Neural progenitor cell (in vitro differentiated cells): ENCODE data around the gene ERBB4. TPM values are rescaled to one million over a fixed set of nuclear protein-coding genes. Genes with fewer than 3 reads are reported as not detected.

Source experiments
- DNase-seq: peaks from one replicate; pipeline ENCODE4 v3.0.0-alpha.2; 2016; ENCODE audit warnings: low spot score
- H2AFZ ChIP-seq: fragments of 200-600 bp; sonication (generic); replicated peaks from 2 replicates; pipeline ENCODE4 v1.6.1; 2016; ENCODE audit warnings: antibody characterized with exemption
- H3F3A ChIP-seq: fragments of 200-600 bp; sonication (generic); 2 replicates; pipeline ENCODE4 v1.6.1; 2016; ENCODE audit warnings: antibody characterized with exemption, low read depth
- H3K27ac ChIP-seq: fragments of 200-600 bp; sonication (generic); 2 replicates; pipeline ENCODE4 v1.5.1; 2016; ENCODE audit warnings: mild to moderate bottlenecking
- H3K27me3 ChIP-seq: fragments of 200-600 bp; sonication (generic); 2 replicates; pipeline ENCODE4 v1.6.1; 2016; ENCODE audit warnings: mild to moderate bottlenecking, moderate library complexity
- H3K36me3 ChIP-seq: fragments of 200-600 bp; sonication (generic); 2 replicates; pipeline ENCODE4 v1.5.1; 2016
- H3K4me1 ChIP-seq: fragments of 200-600 bp; sonication (generic); 2 replicates; pipeline ENCODE4 v1.6.1; 2016; ENCODE audit warnings: mixed run types
- H3K4me2 ChIP-seq: fragments of 200-600 bp; sonication (generic); 2 replicates; pipeline ENCODE4 v1.6.1; 2016
- H3K4me3 ChIP-seq: fragments of 200-600 bp; sonication (generic); 2 replicates; pipeline ENCODE4 v1.5.1; 2016
- H3K79me2 ChIP-seq: fragments of 200-600 bp; sonication (generic); 2 replicates; pipeline ENCODE4 v1.6.1; 2016; ENCODE audit warnings: low read depth
- H3K9ac ChIP-seq: fragments of 200-600 bp; sonication (generic); 2 replicates; pipeline ENCODE4 v1.6.1; 2016
- H3K9me3 ChIP-seq: fragments of 200-600 bp; sonication (generic); 2 replicates; pipeline ENCODE4 v1.5.1; 2016; ENCODE audit warnings: low read depth
- H4K20me1 ChIP-seq: fragments of 200-600 bp; sonication (generic); 2 replicates; pipeline ENCODE4 v1.6.1; 2016; ENCODE audit warnings: low read depth
- H3K27ac Mint-ChIP-seq: 3 replicates; pipeline ENCODE4 v1.8.0; 2021; ENCODE audit warnings: mixed read lengths
- H3K27me3 Mint-ChIP-seq: 2 replicates; pipeline ENCODE4 v1.8.0; 2022; ENCODE audit warnings: low read depth, mild to moderate bottlenecking, inconsistent platforms, moderate library complexity, mixed read lengths; ENCODE audit not compliant: insufficient read depth
- H3K36me3 Mint-ChIP-seq: 3 replicates; pipeline ENCODE4 v1.8.0; 2021; ENCODE audit warnings: mixed read lengths
- H3K4me1 Mint-ChIP-seq: 3 replicates; pipeline ENCODE4 v1.8.0; 2021; ENCODE audit warnings: mixed read lengths
- H3K4me3 Mint-ChIP-seq: 3 replicates; pipeline ENCODE4 v1.8.0; 2021; ENCODE audit warnings: mild to moderate bottlenecking, moderate library complexity, mixed read lengths
- H3K9me3 Mint-ChIP-seq: 3 replicates; pipeline ENCODE4 v1.8.0; 2020; ENCODE audit warnings: mixed read lengths
- EZH2 ChIP-seq: fragments of 200-600 bp; sonication (generic); IDR thresholded peaks from 2 replicates; pipeline ENCODE4 v1.6.1; 2017; ENCODE audit warnings: antibody characterized with exemption, mild to moderate bottlenecking, moderate library complexity
- EZH2phosphoT487 ChIP-seq: fragments of 200-600 bp; sonication (generic); IDR thresholded peaks from 2 replicates; pipeline ENCODE4 v1.6.1; 2017; ENCODE audit warnings: antibody characterized with exemption
- total RNA-seq: library from RNA; depleted of rRNA; stranded (reverse); fragments of >200 nt; gene quantifications from 2 replicates; pipeline ENCODE4 v1.2.3, GENCODE V29; 2015; ENCODE audit warnings: low replicate concordance
- TF ChIP-seq, protein P1 (sequence below): fragments of 200-600 bp; sonication (generic); IDR thresholded peaks from 2 replicates; pipeline ENCODE4 v1.5.1; 2017; ENCODE audit warnings: antibody characterized with exemption, mild to moderate bottlenecking

The ERBB4 gene
- total RNA-seq, 1 donor from 2014 or later = 1.5 TPM

DNA sequence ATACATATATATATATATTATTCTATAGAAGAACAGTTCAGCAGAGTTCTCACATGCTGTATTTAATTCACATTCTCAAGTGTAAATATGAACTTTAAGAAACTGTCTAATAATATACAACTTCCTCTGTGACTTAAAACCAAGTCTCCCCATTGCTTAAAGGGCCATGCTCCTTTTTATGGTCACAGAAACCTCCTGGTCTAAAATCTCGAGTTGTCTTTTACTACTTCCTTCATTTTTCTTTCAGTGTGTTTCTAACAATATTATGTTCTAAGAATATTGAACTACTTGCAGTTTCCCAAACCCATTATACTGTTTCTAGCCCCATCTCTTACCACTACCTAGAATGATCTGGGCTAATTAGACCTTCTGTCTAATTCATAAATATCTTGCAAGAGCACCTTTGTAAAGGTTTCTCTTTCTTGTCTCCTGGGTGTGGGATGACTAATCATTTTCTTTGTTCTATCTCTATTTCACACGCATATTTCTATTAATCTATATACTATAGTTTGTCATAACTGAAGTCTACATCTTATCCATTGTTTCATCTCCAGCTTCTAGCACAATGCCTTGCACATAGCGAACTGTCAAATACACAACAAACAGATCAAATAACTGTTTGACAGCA is 48.8 kb downstream of the ERBB4 start:
- H3F3A ChIP-seq = no peaks in the 10 kb centered on the region
- H3K79me2 ChIP-seq = no peaks in the 10 kb centered on the region
- H2AFZ ChIP-seq = no peak overlapping the region
- no peaks in the 10 kb centered on the region for H3K36me3 ChIP-seq
- DNase-seq = no peak
- H3K4me1 ChIP-seq = no peaks in the 10 kb centered on the region
- TF ChIP-seq, protein P1, sequence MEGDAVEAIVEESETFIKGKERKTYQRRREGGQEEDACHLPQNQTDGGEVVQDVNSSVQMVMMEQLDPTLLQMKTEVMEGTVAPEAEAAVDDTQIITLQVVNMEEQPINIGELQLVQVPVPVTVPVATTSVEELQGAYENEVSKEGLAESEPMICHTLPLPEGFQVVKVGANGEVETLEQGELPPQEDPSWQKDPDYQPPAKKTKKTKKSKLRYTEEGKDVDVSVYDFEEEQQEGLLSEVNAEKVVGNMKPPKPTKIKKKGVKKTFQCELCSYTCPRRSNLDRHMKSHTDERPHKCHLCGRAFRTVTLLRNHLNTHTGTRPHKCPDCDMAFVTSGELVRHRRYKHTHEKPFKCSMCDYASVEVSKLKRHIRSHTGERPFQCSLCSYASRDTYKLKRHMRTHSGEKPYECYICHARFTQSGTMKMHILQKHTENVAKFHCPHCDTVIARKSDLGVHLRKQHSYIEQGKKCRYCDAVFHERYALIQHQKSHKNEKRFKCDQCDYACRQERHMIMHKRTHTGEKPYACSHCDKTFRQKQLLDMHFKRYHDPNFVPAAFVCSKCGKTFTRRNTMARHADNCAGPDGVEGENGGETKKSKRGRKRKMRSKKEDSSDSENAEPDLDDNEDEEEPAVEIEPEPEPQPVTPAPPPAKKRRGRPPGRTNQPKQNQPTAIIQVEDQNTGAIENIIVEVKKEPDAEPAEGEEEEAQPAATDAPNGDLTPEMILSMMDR = no peak
- TF ChIP-seq EZH2 = no peak
- TF ChIP-seq EZH2phosphoT487 = no peak
- no peak overlapping the region for H3K9ac ChIP-seq
- Mint-ChIP-seq H3K4me1 (peaks cover 6% of the 10 kb centered on the region), H3K4me3 (no peak overlapping the region), H3K27ac (no peak overlapping the region), H3K36me3 (peaks cover 11% of the 10 kb centered on the region), H3K9me3 (peaks cover 2% of the 10 kb centered on the region), H3K27me3 (no peaks in the 10 kb centered on the region)
- no peaks in the 10 kb centered on the region for H4K20me1 ChIP-seq
- no peaks in the 10 kb centered on the region for H3K27me3 ChIP-seq
- no peak overlapping the region for H3K4me3 ChIP-seq
- no peak overlapping the region for H3K27ac ChIP-seq
- no peaks in the 10 kb centered on the region for H3K9me3 ChIP-seq
- H3K4me2 ChIP-seq = no peak overlapping the region

DNA sequence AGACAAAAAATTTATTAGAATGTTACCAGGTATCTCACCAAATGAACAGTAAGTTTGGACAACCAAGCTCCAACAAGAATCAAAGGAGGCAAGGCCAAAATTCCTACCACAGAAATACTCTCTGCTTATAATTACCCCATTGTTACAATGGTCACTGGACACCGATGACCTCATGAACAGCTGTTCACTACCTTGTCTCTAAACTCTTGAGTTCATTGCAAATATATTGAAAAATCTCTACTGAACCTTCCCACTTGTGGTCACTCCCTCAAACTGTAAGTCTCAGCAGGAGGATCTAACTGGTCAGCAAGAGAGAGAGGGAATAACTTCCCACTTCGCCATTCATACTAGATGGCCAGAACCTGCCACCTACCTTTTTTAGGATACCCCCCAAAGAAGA is 50.0 kb downstream of the ERBB4 start:
- DNase-seq = no peak
- H3K36me3 ChIP-seq = no peaks in the 10 kb centered on the region
- H3K4me2 ChIP-seq = no peak overlapping the region
- peaks cover 6% of the 10 kb centered on the region for H3K4me1 Mint-ChIP-seq
- no peak overlapping the region for H3K27ac Mint-ChIP-seq
- peaks cover 15% of the 10 kb centered on the region for H3K36me3 Mint-ChIP-seq
- H4K20me1 ChIP-seq = no peaks in the 10 kb centered on the region
- TF ChIP-seq, protein P1 = no peak
- no peak for TF ChIP-seq EZH2phosphoT487
- no peak for TF ChIP-seq EZH2
- no peak overlapping the region for H3K9ac ChIP-seq
- H3K27me3 ChIP-seq = no peaks in the 10 kb centered on the region
- no peaks in the 10 kb centered on the region for H3K4me1 ChIP-seq
- no peak overlapping the region for H3K4me3 Mint-ChIP-seq
- no peak overlapping the region for H2AFZ ChIP-seq
- H3F3A ChIP-seq = no peaks in the 10 kb centered on the region
- no peaks in the 10 kb centered on the region for H3K79me2 ChIP-seq
- peaks cover 2% of the 10 kb centered on the region for H3K9me3 Mint-ChIP-seq
- no peaks in the 10 kb centered on the region for H3K27me3 Mint-ChIP-seq
- no peak overlapping the region for H3K27ac ChIP-seq
- H3K4me3 ChIP-seq = no peak overlapping the region
- no peaks in the 10 kb centered on the region for H3K9me3 ChIP-seq

DNA sequence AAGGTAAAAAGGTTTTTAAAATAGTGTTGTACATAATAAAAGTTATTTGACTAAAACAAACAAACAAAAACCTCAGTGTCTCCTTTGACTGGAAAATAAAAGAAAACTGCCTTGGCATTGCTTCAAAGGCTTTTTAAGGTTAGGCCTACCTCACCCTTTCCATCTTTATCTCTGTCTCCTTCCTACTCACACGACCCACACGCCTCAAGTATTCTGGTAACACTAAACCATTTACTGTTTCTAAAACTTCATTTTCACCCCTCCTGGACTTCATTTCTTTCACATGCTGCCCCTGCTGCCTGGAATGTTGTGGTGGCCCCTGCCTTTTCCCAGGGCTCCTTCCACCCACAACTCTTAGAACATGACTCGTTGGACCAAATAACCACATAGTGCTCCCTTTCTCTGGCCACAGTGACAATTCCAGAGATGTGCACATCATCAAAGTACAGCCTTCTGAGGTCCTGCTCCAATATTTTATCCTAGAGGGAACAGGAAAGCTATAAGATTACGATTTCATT is 54.0 kb downstream of the ERBB4 start:
- TF ChIP-seq EZH2phosphoT487 (no peak), EZH2 (no peak)
- TF ChIP-seq, protein P1 = peak; percentile 34
- Mint-ChIP-seq H3K36me3 (peaks cover 17% of the 10 kb centered on the region), H3K9me3 (no peaks in the 10 kb centered on the region), H3K27me3 (no peaks in the 10 kb centered on the region), H3K4me1 (peaks cover 15% of the 10 kb centered on the region), H3K4me3 (no peak overlapping the region), H3K27ac (no peak overlapping the region)
- Histone ChIP-seq H3K4me3 (no peak overlapping the region), H3K79me2 (no peaks in the 10 kb centered on the region), H3K27me3 (no peaks in the 10 kb centered on the region), H4K20me1 (no peaks in the 10 kb centered on the region), H3K4me2 (no peak overlapping the region), H3K9me3 (no peaks in the 10 kb centered on the region), H3K36me3 (no peaks in the 10 kb centered on the region), H2AFZ (no peak overlapping the region), H3F3A (no peaks in the 10 kb centered on the region), H3K9ac (no peak overlapping the region), H3K4me1 (no peaks in the 10 kb centered on the region), H3K27ac (no peak overlapping the region)
- DNase-seq = peak; percentile 5
